ENCODE data around the gene COL24A1. TPM values are rescaled to one million over a fixed set of nuclear protein-coding genes. Genes with fewer than 3 reads are reported as not detected.

COL24A1 gene
- total RNA-seq, 1 experiment from 2014 or later = 0.35 TPM

- H3K18ac ChIP-seq (ENCODE audit: insufficient read length, low read depth, low read length) = no peak overlapping the region
- no CpG with 5 or more reads among the region's 5 CpGs for WGBS (ENCODE audit: extremely low coverage, insufficient read length, low lambda C conversion rate)
- no peaks in the 10 kb centered on the region for H3K79me1 ChIP-seq (ENCODE audit: insufficient read depth, low read depth, low read length, poor library complexity, severe bottlenecking)
- TF ChIP-seq CTCF (conservative IDR thresholded peaks at IDR 0.05) = no peak
- no peak overlapping the region for H2BK120ac ChIP-seq (ENCODE audit: low read depth, low read length, poor library complexity, severe bottlenecking)
- H2BK12ac ChIP-seq (ENCODE audit: insufficient read length, low read depth, low read length) = no peak overlapping the region
- no peak overlapping the region for H2BK5ac ChIP-seq (ENCODE audit: insufficient read length, low read length)
- Mint-ChIP-seq H3K4me1 (peaks cover 5% of the 10 kb centered on the region in 2 experiments), H3K27ac (no peak overlapping the region), H3K4me3 (no peak overlapping the region), H3K36me3 (ENCODE audit: insufficient read depth in 1 of 3, low read depth in 3 of 3) (no peaks in the 10 kb centered on the region), H3K9me3 (peaks cover 0 to 3% of the 10 kb centered on the region in 2 experiments; a peak in 1 of 5 replicates), H3K27me3 (ENCODE audit: low read depth) (no peaks in the 10 kb centered on the region)
- no peak overlapping the region for H4K91ac ChIP-seq (ENCODE audit: insufficient read length, low read depth, low read length)
- no peak overlapping the region for H2AFZ ChIP-seq (ENCODE audit: low read length)
- no peak overlapping the region for H3T11ph ChIP-seq (ENCODE audit: low read length)
- no peak for DNase-seq
- no peak overlapping the region for H3K4ac ChIP-seq (ENCODE audit: low read depth, low read length)
- no peak overlapping the region for H2BK20ac ChIP-seq (ENCODE audit: low read depth, low read length, poor library complexity, severe bottlenecking)
- H3K14ac ChIP-seq (ENCODE audit: insufficient read depth, low read length) = no peak overlapping the region
- no peak overlapping the region for H3K27ac ChIP-seq (ENCODE audit: insufficient read length, low read depth, low read length)
- H3K23me2 ChIP-seq (ENCODE audit: insufficient read length, low read depth, low read length, poor library complexity, severe bottlenecking) = no peaks in the 10 kb centered on the region
- no peaks in the 10 kb centered on the region for H3K27me3 ChIP-seq (ENCODE audit: insufficient read depth, low read length)
- no peak overlapping the region for H4K5ac ChIP-seq (ENCODE audit: insufficient read length, low read depth, low read length)
- H2BK15ac ChIP-seq (ENCODE audit: low read depth, low read length) = no peak overlapping the region
- no peaks in the 10 kb centered on the region for H3K4me1 ChIP-seq (ENCODE audit: insufficient read depth, low read length)
- no peak overlapping the region for H4K8ac ChIP-seq (replicated peaks; ENCODE audit: insufficient read length, low read depth, low read length)
- no peak overlapping the region for H3K56ac ChIP-seq (ENCODE audit: insufficient read length, low read depth, low read length)
- H3K9ac ChIP-seq (ENCODE audit: extremely low read depth, insufficient read length, low read length) = no peak overlapping the region
- H2AK5ac ChIP-seq (ENCODE audit: insufficient read length, low read length) = no peak overlapping the region
- H3K4me2 ChIP-seq (ENCODE audit: insufficient read depth, insufficient read length, low read length) = no peak overlapping the region
- H4K20me1 ChIP-seq (ENCODE audit: control insufficient read depth, insufficient read depth, insufficient read length) = no peaks in the 10 kb centered on the region
- no peak overlapping the region for H3K23ac ChIP-seq (ENCODE audit: insufficient read length, low read depth, low read length)
- no peaks in the 10 kb centered on the region for H3K79me2 ChIP-seq (ENCODE audit: insufficient read depth, low read length)
- H3K9me3 ChIP-seq (ENCODE audit: control insufficient read depth, low read depth, low read length) = no peaks in the 10 kb centered on the region
Measured at GRCh38 chr1:85756864-85757263, 399.7 kb downstream of the COL24A1 start.
